Stimulated activated CD4-positive, alpha-beta T cell treated with anti-CD3 and anti-CD28 coated beads, Interleukin-2, amount 100 ng/mL, for 48 hours (primary cell): ENCODE results near the gene MARCHF7.
"Not testable (repeated sequence)": the region's sequence is repeated elsewhere in the genome, so short reads cannot be mapped to it uniquely, and the experiment has no call there.

ENCODE experiments used
- DNase-seq, 2 donors: peaks; one replicate each; pipeline ENCODE4 v3.0.0-alpha.2; 2020

Gene MARCHF7

GRCh38 chr2:159712143-159712928 lies at the start of gene MARCHF7:
Gene MARCHF7 (plus strand): TSS chr2:159712506. CDS start chr2:159729023, 16,517 bp downstream.
- DNase-seq: peak; percentile 95 to 96

- DNase-seq: not testable (repeated sequence)
Observed at GRCh38 chr2:159667423-159667822, 44.9 kb upstream of the MARCHF7 start.

GRCh38 chr2:159671047-159671446 lies 41.3 kb upstream of the MARCHF7 start:
- no peak for DNase-seq

- no peak for DNase-seq
Observed at GRCh38 chr2:159677654-159678053, 34.7 kb upstream of the MARCHF7 start.

GRCh38 chr2:159680692-159681091 lies 31.6 kb upstream of the MARCHF7 start:
- DNase-seq: no peak

GRCh38 chr2:159683817-159684216 lies 28.5 kb upstream of the MARCHF7 start:
- no peak for DNase-seq

GRCh38 chr2:159684796-159685195 lies 27.5 kb upstream of the MARCHF7 start:
- no peak for DNase-seq

- no peak for DNase-seq
Observed at GRCh38 chr2:159694500-159695040, 17.7 kb upstream of the MARCHF7 start.

GRCh38 chr2:159695795-159696448 lies 16.4 kb upstream of the MARCHF7 start:
- DNase-seq: no peak

GRCh38 chr2:159703491-159703890 lies 8.8 kb upstream of the MARCHF7 start:
- DNase-seq: no peak

- no peak for DNase-seq
Observed at GRCh38 chr2:159706385-159706980, 5.8 kb upstream of the MARCHF7 start.

GRCh38 chr2:159708066-159708760 lies 4.1 kb upstream of the MARCHF7 start:
- DNase-seq: no peak

GRCh38 chr2:159710601-159711180 lies 1.6 kb upstream of the MARCHF7 start:
- DNase-seq: no peak

- no peak for DNase-seq
Observed at GRCh38 chr2:159711562-159712142, 654 bp upstream of the MARCHF7 start.

- no peak for DNase-seq
Observed at GRCh38 chr2:159712929-159713420, 669 bp downstream of the MARCHF7 start.

GRCh38 chr2:159713631-159714246 lies 1.4 kb downstream of the MARCHF7 start:
- DNase-seq: no peak

GRCh38 chr2:159714247-159714930 lies 2.1 kb downstream of the MARCHF7 start:
- DNase-seq: no peak

- no peak for DNase-seq
Observed at GRCh38 chr2:159715451-159715850, 3.1 kb downstream of the MARCHF7 start.

- not testable (repeated sequence) for DNase-seq
Observed at GRCh38 chr2:159716409-159716808, 4.1 kb downstream of the MARCHF7 start.

GRCh38 chr2:159716857-159717256 lies 4.6 kb downstream of the MARCHF7 start:
- no peak for DNase-seq

- DNase-seq: no peak
Observed at GRCh38 chr2:159720676-159721075, 8.4 kb downstream of the MARCHF7 start.
